Liver (tissue), 3 donors: ENCODE measurements around the gene SLC22A3.

Experiments used
- CTCF ChIP-seq: fragments of 150-350 bp; IDR thresholded peaks from 2 replicates; pipeline ENCODE4 v1.5.1; 2017; ENCODE audit warnings: improper control_type of control experiment, low read depth, low read length; ENCODE audit not compliant: missing input control
- RAD21 ChIP-seq, 2 donors: IDR thresholded peaks; 2 replicates each; pipeline ENCODE4 v1.6.1; 2016; ENCODE audit warnings: antibody characterized with exemption in 2 of 2, mild to moderate bottlenecking in 2 of 2
- SP1 ChIP-seq: IDR thresholded peaks from 2 replicates; pipeline ENCODE4 v1.6.1; 2018; ENCODE audit warnings: antibody characterized with exemption, mild to moderate bottlenecking
- donor health status: healthy.
- donor health status: healthy.

GRCh38 chr6:160439751-160440150, 91.6 kb downstream of the SLC22A3 start:
- TF ChIP-seq SP1 (no peak), RAD21 (IDR thresholded peaks at IDR 0.05) (no peak), CTCF (no peak)
